ENCODE data around the gene SAFB.
"Not testable (repeated sequence)": the region's sequence is repeated elsewhere in the genome, so short reads cannot be mapped to it uniquely, and the experiment has no call there.

The SAFB gene

GRCh38 chr19:5594521-5594950 lies 28.3 kb upstream of the SAFB start:
- Histone ChIP-seq H3K9me3 (no peaks in the 10 kb centered on the region), H3K4me3 (no peak overlapping the region), H3K27ac (no peak overlapping the region), H3K4me1 (peaks cover 27% of the 10 kb centered on the region), H4K20me1 (peaks cover 48% of the 10 kb centered on the region; the same call in 1 of the 2 replicates), H3K27me3 (no peaks in the 10 kb centered on the region), H3K4me2 (peak overlapping the region; percentile 64), H3K9ac (no peak overlapping the region), H3K36me3 (peaks cover 100% of the 10 kb centered on the region)
- TF ChIP-seq Cebpa-rat (IDR thresholded peaks at IDR 0.05): no peak

DNA sequence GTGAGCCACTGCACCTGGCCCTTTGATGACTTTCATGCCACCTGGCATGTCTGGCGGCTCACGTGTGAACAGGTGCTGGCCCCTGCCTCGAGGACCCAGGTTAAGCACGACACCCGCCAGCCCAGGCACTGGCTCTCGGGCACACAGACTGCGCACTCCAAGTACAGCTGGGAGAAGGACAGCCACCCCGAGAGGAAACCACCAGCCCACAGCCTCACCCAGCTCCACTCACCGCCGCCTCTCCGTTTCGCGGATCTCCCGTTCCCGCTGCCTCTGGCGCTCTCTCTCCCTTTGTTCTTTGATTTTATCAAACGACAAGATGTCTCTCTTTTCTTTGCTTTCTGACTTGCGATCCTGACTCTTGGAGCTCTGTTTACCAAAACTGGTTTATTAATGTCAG lies 27.8 kb upstream of the SAFB start:
- H3K9ac ChIP-seq: peak overlapping the region; percentile 56; the same call in 1 of the 2 replicates
- no peak for TF ChIP-seq Cebpa-rat (IDR thresholded peaks at IDR 0.05)
- H3K27me3 ChIP-seq: no peaks in the 10 kb centered on the region
- H3K36me3 ChIP-seq: peaks cover 100% of the 10 kb centered on the region
- H3K4me1 ChIP-seq: peaks cover 27% of the 10 kb centered on the region
- no peaks in the 10 kb centered on the region for H3K9me3 ChIP-seq
- H4K20me1 ChIP-seq: peaks cover 44% of the 10 kb centered on the region; the same call in 1 of the 2 replicates
- peak overlapping the region; percentile 64 for H3K4me2 ChIP-seq
- peak overlapping the region; percentile 66 for H3K27ac ChIP-seq
- H3K4me3 ChIP-seq: no peak overlapping the region

- Histone ChIP-seq H3K4me2 (peak overlapping the region; percentile 64), H3K9me3 (no peaks in the 10 kb centered on the region), H3K27ac (peak overlapping the region; percentile 66), H3K27me3 (no peaks in the 10 kb centered on the region), H4K20me1 (peaks cover 44% of the 10 kb centered on the region), H3K36me3 (peaks cover 100% of the 10 kb centered on the region), H3K4me1 (peaks cover 27% of the 10 kb centered on the region), H3K4me3 (no peak overlapping the region), H3K9ac (peak overlapping the region; percentile 56; the same call in 1 of the 2 replicates)
- no peak for TF ChIP-seq Cebpa-rat (IDR thresholded peaks at IDR 0.05)
Measured at GRCh38 chr19:5595745-5596144, 27.1 kb upstream of the SAFB start.

- Histone ChIP-seq H3K4me2 (no peak overlapping the region), H3K4me3 (no peak overlapping the region), H3K4me1 (peaks cover 20% of the 10 kb centered on the region), H3K27ac (no peak overlapping the region), H3K27me3 (no peaks in the 10 kb centered on the region), H3K9me3 (no peaks in the 10 kb centered on the region), H4K20me1 (peaks cover 72% of the 10 kb centered on the region), H3K9ac (no peak overlapping the region), H3K36me3 (peaks cover 100% of the 10 kb centered on the region)
- no peak for TF ChIP-seq Cebpa-rat (IDR thresholded peaks at IDR 0.05)
Measured at GRCh38 chr19:5600797-5601196, 22.1 kb upstream of the SAFB start.

- peaks cover 100% of the 10 kb centered on the region for H3K36me3 ChIP-seq
Measured at GRCh38 chr19:5603626-5604025, 19.3 kb upstream of the SAFB start.

DNA sequence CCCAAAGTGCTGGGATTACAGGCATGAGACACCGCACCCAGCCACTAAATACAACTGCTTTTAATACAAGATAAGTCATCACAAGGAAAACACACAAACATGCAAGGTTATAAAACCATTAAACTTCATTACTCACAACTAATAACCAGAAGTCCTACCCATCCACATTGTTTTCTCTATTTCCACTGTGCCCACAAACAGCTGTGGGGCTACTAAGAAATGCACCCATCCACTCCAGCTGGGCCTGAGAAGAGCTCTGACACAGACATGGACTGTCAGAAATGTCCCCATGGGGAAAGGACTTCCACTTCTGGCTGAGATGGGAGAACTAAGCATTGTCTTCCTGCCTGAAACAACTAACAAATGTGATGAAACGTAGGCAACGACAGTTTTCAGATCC lies 17.5 kb upstream of the SAFB start:
- peaks cover 12% of the 10 kb centered on the region for H3K4me1 ChIP-seq
- no peak for TF ChIP-seq Cebpa-rat (IDR thresholded peaks at IDR 0.05)
- H3K27me3 ChIP-seq: no peaks in the 10 kb centered on the region
- no peaks in the 10 kb centered on the region for H3K9me3 ChIP-seq
- H4K20me1 ChIP-seq: peaks cover 99% of the 10 kb centered on the region
- peak overlapping the region; percentile 3; the same call in 1 of the 2 replicates for H3K9ac ChIP-seq
- no peak overlapping the region for H3K4me2 ChIP-seq
- H3K27ac ChIP-seq: peak overlapping the region; percentile 40; the same call in 1 of the 2 replicates
- no peak overlapping the region for H3K4me3 ChIP-seq
- peaks cover 100% of the 10 kb centered on the region for H3K36me3 ChIP-seq

More at GRCh38 chr19:5603626-5604025, 19.3 kb upstream of the SAFB start:
- H3K9ac ChIP-seq: no peak overlapping the region
- H3K4me2 ChIP-seq: no peak overlapping the region
- peaks cover 12% of the 10 kb centered on the region for H3K4me1 ChIP-seq
- peaks cover 85% of the 10 kb centered on the region for H4K20me1 ChIP-seq
- no peaks in the 10 kb centered on the region for H3K9me3 ChIP-seq
- H3K4me3 ChIP-seq: no peak overlapping the region
- H3K27ac ChIP-seq: no peak overlapping the region
- TF ChIP-seq Cebpa-rat (IDR thresholded peaks at IDR 0.05): no peak
- H3K27me3 ChIP-seq: no peaks in the 10 kb centered on the region

- Histone ChIP-seq H3K9ac (no peak overlapping the region), H3K27me3 (no peaks in the 10 kb centered on the region), H3K9me3 (no peaks in the 10 kb centered on the region), H3K4me1 (peaks cover 12% of the 10 kb centered on the region), H4K20me1 (peaks cover 88% of the 10 kb centered on the region), H3K36me3 (peaks cover 92% of the 10 kb centered on the region), H3K27ac (no peak overlapping the region), H3K4me3 (no peak overlapping the region), H3K4me2 (no peak overlapping the region)
- no peak for TF ChIP-seq Cebpa-rat (IDR thresholded peaks at IDR 0.05)
Measured at GRCh38 chr19:5607318-5608275, 15.3 kb upstream of the SAFB start.

GRCh38 chr19:5608291-5608690 lies 14.6 kb upstream of the SAFB start:
- Histone ChIP-seq H3K36me3 (peaks cover 92% of the 10 kb centered on the region), H3K4me1 (peaks cover 12% of the 10 kb centered on the region), H4K20me1 (peaks cover 88% of the 10 kb centered on the region), H3K4me2 (no peak overlapping the region), H3K9ac (no peak overlapping the region), H3K4me3 (no peak overlapping the region), H3K9me3 (no peaks in the 10 kb centered on the region), H3K27me3 (no peaks in the 10 kb centered on the region), H3K27ac (no peak overlapping the region)
- no peak for TF ChIP-seq Cebpa-rat (IDR thresholded peaks at IDR 0.05)

GRCh38 chr19:5608766-5609165 lies 14.1 kb upstream of the SAFB start:
- not testable (repeated sequence) for H3K27me3 ChIP-seq, H3K27ac ChIP-seq, H3K9ac ChIP-seq, H3K4me2 ChIP-seq, H3K9me3 ChIP-seq, H3K4me3 ChIP-seq
- Histone ChIP-seq H3K4me1 (peaks cover 12% of the 10 kb centered on the region), H3K36me3 (peaks cover 92% of the 10 kb centered on the region), H4K20me1 (peaks cover 88% of the 10 kb centered on the region)

DNA sequence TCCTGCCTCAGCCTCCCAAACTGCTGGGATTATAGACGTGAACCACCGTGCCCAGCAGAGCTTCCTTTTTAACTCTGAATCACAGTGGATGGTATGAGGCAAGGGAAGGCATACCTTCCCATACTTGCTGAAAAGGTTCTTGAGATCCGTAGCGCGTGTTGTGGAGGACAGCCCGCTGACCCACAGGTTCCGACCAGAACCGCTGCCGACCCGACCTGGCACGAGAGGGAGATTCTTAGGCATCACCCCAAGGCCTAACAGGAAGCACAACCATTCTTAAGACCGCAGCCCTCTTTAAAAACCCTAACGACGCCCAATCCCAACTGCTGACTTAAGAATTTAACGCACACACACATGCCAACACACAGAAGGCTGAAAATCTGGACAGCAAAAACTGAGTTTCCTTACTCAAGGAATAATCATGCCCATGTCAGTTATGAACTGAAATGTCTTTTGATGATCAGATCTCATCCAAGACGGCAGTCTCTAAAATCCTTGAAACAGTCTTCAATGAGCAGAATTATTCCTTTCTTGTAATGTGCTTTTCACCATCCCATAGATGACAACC lies 12.9 kb upstream of the SAFB start:
- no peak overlapping the region for H3K9ac ChIP-seq
- no peaks in the 10 kb centered on the region for H3K9me3 ChIP-seq
- H3K27me3 ChIP-seq: no peaks in the 10 kb centered on the region
- H3K36me3 ChIP-seq: peaks cover 92% of the 10 kb centered on the region
- no peak for TF ChIP-seq Cebpa-rat (IDR thresholded peaks at IDR 0.05)
- H3K4me1 ChIP-seq: peaks cover 12% of the 10 kb centered on the region
- peaks cover 85% of the 10 kb centered on the region for H4K20me1 ChIP-seq
- no peak overlapping the region for H3K4me2 ChIP-seq
- H3K4me3 ChIP-seq: no peak overlapping the region
- H3K27ac ChIP-seq: no peak overlapping the region

Data from BLaER1 (cell line).